Measurements from ENCODE around the gene TNK2. TPM values are rescaled to one million over a fixed set of nuclear protein-coding genes. Genes with fewer than 3 reads are reported as not detected.
"Not testable (repeated sequence)": the region's sequence is repeated elsewhere in the genome, so short reads cannot be mapped to it uniquely, and the experiment has no call there.

Gene TNK2
- polyA plus RNA-seq, 3 donors, result 35.0 to 45.3 (median 43.8) TPM

GRCh38 chr3:195901836-195902585, 6.3 kb downstream of the TNK2 start:
- DNase-seq, result not testable (repeated sequence)

- DNase-seq, result no peak
These were observed 7.7 kb downstream of the TNK2 start for GRCh38 chr3:195900436-195901355.

- no peak for DNase-seq
These were observed 8.5 kb downstream of the TNK2 start for GRCh38 chr3:195899701-195900435.

DNA sequence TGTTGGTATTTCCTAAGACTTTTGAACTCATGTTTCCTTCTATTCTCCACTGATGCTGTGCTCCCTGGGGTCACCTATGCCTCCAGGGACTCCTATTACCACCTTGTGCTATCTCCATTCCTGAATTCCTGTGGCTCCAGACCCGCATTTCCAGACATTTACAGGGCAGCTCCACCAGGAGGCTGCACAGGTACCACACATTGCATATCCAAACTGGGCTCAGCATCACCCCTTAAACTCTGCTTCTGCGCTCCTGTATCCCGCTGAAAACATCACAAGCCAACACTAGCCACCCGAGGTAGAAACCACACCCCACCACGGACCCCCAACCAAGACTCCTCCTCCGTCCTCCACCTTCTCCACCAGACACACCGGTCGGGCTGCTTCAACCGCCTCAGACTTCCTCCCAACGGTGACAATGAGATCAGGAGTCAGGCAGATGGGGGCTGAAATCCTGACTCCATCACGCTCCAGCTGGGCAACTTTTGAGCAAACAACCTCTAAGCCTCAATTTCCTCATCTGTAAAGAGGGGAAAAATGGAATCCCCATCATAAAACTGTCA, 10.4 kb downstream of the TNK2 start:
- DNase-seq, result no peak

DNA sequence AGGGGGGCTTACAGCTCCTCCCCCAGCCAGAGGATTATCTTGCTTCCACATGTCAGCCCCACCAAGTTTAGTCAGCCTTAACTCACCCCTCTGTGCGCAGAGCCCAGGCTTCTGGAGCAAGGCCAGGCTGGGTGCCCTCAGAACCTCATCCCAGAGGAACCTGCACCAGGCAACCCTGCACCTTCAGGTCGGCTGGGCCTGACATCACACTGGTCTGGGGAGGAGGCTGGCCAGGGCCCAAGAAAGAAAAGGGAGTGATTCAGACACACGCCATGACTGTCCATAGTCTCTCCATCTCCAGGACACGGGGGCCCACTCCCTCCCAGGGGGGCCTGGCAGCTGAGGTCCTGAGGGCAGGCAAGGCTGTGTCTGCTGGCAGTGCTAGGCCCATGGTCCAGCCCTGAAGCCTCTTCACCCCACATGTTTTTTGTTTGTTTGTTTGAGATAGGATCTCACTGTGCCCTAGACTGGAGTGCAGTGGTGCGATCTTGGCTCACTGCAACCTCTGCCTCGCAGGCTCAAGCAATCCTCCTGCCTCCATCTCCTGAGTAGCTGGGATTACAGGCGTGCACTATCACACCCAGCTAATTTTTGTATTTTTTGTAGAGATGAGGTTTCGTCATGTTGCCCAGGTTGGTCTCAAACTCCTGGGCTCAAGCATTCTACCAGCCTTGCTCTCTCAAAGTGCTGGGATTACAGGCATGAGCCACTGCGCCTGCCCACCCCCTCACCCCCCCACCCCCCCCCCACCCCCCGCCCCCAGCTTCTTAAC, 11.1 kb downstream of the TNK2 start:
- DNase-seq, result no peak

DNA sequence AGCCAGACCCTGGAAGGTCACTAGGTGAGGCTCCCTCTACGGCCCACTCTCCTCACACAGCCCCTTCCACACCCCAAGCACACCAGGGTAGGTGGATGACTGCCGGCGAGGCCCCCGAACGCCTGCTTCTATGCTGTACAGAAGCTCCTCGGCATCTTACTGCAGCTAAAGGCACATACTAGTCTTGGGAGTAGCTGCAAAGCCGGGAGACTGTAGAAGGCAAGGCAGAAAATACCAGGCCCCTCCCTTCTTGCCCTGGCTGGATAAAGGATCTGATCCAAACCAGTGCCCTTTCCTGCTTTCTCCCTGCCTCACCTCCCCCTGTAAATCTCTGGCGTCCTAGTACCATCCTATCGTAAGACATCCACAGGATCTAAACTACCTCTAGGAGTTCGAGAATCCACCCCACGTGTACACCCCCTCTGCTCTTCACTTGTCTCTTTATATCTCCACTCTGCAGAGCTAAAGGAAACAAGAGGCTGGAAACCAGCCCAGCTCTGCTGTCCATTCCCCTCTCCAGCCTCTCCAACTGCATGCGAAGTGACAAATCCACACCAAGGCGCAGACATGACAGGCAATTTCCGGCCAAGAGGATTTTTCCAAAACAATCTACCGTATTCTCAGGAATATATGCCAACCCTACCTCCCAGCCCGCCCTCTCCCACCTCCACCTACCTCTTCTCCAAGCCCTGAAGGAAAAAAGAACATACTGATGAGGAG, 11.8 kb downstream of the TNK2 start:
- DNase-seq, result peak; percentile 70

GRCh38 chr3:195895861-195896360, 12.4 kb downstream of the TNK2 start:
- no peak for DNase-seq

DNA sequence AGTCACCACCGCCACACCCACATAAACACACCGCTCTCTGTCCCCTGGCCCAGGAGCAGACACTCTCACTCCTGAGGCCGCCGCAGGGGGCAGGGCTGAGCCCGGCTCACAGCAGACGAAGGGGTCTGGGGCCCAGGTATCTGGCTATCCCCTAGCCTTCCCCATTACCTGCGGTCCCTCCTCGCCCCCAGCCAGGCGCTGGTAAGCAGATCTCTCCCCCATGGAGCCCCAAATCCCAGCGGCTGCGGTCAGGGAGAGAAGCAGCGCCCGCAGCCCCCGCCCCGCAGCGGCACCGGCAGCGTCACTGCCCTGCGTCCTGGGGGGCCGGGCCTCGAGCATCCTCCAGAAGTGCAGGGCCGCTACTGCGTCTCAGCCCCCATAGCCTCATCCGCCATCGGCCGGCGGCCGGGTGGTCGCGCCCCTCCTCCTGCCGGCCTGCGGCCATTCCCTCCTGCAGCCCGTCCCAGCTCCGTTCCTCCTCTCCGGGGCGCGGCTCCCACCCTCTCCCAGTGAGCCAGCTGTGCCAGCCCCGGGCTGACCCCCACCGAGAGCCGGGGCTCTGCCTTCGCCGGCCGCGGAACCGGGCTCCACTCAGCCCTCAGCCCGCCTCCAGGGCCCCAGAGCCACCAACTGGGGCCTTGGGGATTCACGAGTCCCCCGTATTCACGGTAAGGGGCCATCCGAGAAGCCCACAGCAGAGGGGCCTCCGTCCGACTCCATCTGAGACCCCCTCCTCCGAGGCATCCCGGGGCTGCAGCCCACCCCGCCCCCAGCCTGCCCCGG, 13.1 kb downstream of the TNK2 start:
- no peak for DNase-seq

DNA sequence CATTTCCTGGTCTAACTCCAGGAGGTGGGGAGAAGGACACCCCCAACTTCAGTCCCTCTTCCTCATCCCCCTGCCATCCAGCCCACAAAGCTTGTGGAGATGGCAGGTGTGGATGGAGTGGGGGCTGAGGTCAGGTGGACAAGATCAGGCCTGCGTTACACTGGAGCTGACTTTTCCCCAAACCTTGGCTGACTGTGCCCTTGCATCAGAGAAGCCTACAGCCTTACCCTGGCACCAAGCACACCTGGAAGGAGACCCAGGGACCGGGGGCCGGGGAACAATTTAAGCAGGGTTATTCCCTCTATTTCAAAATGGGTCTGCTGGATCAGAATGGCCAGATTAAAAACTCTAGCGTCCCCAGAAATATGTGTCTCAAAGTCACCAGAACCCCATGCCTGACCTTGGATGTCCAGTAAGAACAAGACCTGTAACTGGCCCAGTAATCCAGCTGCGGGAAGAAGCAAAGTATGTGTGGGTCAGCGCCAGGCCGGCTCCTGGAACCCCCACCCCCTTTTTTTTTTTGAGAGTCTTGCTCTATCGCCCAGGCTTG, 14.4 kb downstream of the TNK2 start:
- no peak for DNase-seq

DNA sequence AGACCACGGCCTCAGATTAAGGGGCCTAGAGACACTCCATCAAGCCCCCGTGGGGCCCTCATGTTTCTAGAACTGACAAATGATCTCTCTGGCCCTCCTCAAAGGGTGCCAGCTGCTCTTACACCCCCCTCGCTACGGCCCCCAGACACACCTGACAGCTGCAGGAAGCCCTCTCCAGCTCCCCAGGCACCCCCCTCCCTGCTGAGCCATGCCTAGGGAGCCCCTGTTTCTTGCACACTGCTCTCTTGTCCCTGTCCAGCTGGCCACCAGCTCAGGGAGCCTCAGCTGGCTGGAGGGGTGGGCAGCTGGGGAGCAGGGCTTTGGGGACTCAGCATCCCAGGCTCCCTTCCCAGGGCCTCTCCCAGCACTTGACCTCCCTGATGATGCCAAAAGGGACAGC, 14.8 kb downstream of the TNK2 start:
- no peak for DNase-seq

DNA sequence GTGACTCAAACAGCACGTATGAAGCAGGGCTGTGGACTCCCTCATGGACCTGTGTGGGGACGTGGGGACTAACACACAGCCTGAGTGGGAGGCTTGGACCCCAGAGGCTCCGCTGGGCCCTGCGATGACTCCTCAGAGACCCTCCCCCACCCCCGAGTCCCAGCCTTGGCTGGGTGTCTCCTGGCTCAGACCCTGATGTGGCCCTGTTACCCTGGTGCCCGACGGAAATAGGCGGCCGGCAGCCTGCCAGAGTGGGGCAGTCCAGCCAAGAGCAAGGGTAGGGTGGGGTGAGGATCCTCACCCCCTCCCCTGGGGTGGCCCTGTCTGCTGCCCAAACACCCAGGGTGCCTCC, 15.3 kb downstream of the TNK2 start:
- DNase-seq, result no peak

- peak; percentile 79 for DNase-seq
These were observed 16.0 kb downstream of the TNK2 start for GRCh38 chr3:195892105-195893043.

GRCh38 chr3:195891431-195892104, 16.8 kb downstream of the TNK2 start:
- DNase-seq, result no peak

DNA sequence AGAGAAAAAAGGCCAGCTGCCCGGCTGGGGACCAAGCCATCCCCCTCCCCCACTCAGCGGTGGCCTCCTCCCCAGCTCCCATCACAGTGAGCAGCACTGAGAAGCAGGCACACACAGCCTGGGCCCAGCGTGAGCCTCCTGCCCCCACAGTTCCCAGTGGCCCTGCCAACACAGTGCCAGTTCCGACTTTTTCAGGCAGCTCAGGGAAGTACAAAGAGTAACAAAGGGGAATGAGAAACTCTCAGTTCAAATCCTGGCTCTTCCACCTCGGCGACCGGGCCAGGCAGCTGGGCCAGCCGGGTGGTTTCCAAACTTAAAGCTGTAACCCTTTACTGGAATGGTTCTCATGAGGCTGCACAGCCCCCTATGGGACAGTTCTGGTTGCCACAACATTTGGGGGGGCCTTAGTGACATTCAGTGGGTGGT, 18.5 kb downstream of the TNK2 start:
- DNase-seq, result no peak

DNA sequence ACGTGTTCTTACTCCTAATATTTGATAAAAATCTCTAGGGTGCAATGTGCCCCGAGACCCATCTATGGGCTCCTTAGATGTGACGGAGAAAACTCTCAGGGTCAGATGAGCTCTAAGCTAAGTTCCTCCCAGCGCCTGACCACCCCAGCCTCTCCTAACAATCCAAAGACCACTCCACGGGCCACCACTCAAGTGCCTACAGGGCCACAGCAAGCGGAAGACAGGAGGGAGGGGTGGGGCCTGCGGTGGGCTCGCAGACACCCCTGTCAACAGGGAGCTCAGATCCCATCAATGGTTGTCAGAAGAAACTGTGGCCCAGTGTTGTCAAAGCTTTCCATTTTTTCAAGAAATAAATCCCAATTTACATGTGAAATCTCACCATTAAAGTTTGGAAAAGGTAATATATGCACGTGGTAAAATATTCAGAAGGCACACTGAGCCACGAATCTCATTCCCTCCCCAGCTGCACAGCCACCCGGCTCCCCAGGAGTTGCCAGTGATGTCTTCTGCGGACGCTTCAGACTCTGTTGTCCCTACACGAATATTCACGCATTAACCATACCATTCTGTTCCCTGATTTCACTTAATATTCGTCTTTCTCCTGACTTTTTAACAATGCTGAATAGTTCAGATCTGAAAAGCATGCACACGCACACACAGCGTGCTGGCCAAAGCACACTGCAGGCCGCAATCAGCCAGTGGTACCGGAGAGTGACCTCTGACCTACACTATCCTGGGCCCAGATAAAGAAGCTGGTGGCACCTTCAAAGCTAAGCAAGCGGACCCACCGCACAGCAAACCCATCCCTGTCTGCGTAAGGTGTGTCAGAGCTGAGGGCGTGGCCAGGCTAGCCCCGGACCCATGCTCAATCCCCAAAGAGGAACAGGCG, 19.1 kb downstream of the TNK2 start:
- DNase-seq, result no peak

GRCh38 chr3:195888311-195888761, 20.0 kb downstream of the TNK2 start:
- DNase-seq, result no peak
